ENCODE data around the gene OSBPL1A.
A peak's percentile ranks its signal among the peaks of the same experiment; 100 is the strongest.
"Not testable (repeated sequence)": the region's sequence is repeated elsewhere in the genome, so short reads cannot be mapped to it uniquely, and the experiment has no call there.

OSBPL1A gene

GRCh38 chr18:24177499-24178133, 220.0 kb downstream of the OSBPL1A start:
- DNase-seq = no peak

GRCh38 chr18:24176727-24177416, 220.8 kb downstream of the OSBPL1A start:
- DNase-seq = peak; percentile 8 to 71

GRCh38 chr18:24173997-24174396, 223.6 kb downstream of the OSBPL1A start:
- DNase-seq = no peak

GRCh38 chr18:24170360-24170759, 227.3 kb downstream of the OSBPL1A start:
- DNase-seq = no peak

GRCh38 chr18:24168496-24168895, 229.1 kb downstream of the OSBPL1A start:
- no peak for DNase-seq

- no peak for DNase-seq
These were observed 236.3 kb downstream of the OSBPL1A start for GRCh38 chr18:24161304-24161703.

- DNase-seq = no peak
These were observed 237.5 kb downstream of the OSBPL1A start for GRCh38 chr18:24160086-24160485.

GRCh38 chr18:24157855-24158254, 239.8 kb downstream of the OSBPL1A start:
- no peak for DNase-seq

GRCh38 chr18:24153397-24153796, 244.2 kb downstream of the OSBPL1A start:
- DNase-seq = no peak

- not testable (repeated sequence) for DNase-seq
These were observed 248.0 kb downstream of the OSBPL1A start for GRCh38 chr18:24149591-24149990.

- DNase-seq = no peak
These were observed 255.2 kb downstream of the OSBPL1A start for GRCh38 chr18:24142376-24142775.

- DNase-seq = no peak
These were observed 256.9 kb downstream of the OSBPL1A start for GRCh38 chr18:24140697-24141096.

GRCh38 chr18:24138789-24139616, 258.6 kb downstream of the OSBPL1A start, which contains the start of gene CABYR:
Gene CABYR (plus strand): TSS chr18:24139062. CDS start chr18:24143115, 4,053 bp downstream.
- peak; percentile 88 to 89 for DNase-seq

GRCh38 chr18:24138409-24138788, 259.2 kb downstream of the OSBPL1A start:
- peak; percentile 38 to 45 for DNase-seq

GRCh38 chr18:24136967-24137373, 260.7 kb downstream of the OSBPL1A start:
- DNase-seq = no peak

- no peak for DNase-seq
These were observed 267.1 kb downstream of the OSBPL1A start for GRCh38 chr18:24130494-24130893.

- no peak for DNase-seq
These were observed 268.9 kb downstream of the OSBPL1A start for GRCh38 chr18:24128700-24129099.

- no peak for DNase-seq
These were observed 269.9 kb downstream of the OSBPL1A start for GRCh38 chr18:24127735-24128134.

- no peak for DNase-seq
These were observed 271.3 kb downstream of the OSBPL1A start for GRCh38 chr18:24126155-24126961.

GRCh38 chr18:24121625-24122024, 276.0 kb downstream of the OSBPL1A start:
- no peak for DNase-seq

- DNase-seq = no peak
These were observed 276.9 kb downstream of the OSBPL1A start for GRCh38 chr18:24120676-24121075.

GRCh38 chr18:24118750-24119577, 278.7 kb downstream of the OSBPL1A start:
- peak; percentile 39 to 85 for DNase-seq

Measured in inflammatory macrophage treated with lipopolysaccharide for 1 hour (primary cell).